ENCODE results near the gene RALGPS1. TPM values are rescaled to one million over a fixed set of nuclear protein-coding genes. Genes with fewer than 3 reads are reported as not detected.

Gene RALGPS1
- total and polyA plus RNA-seq, 3 experiments from 2014 or later = 1.6 to 3.2 (median 2.4) TPM

DNA sequence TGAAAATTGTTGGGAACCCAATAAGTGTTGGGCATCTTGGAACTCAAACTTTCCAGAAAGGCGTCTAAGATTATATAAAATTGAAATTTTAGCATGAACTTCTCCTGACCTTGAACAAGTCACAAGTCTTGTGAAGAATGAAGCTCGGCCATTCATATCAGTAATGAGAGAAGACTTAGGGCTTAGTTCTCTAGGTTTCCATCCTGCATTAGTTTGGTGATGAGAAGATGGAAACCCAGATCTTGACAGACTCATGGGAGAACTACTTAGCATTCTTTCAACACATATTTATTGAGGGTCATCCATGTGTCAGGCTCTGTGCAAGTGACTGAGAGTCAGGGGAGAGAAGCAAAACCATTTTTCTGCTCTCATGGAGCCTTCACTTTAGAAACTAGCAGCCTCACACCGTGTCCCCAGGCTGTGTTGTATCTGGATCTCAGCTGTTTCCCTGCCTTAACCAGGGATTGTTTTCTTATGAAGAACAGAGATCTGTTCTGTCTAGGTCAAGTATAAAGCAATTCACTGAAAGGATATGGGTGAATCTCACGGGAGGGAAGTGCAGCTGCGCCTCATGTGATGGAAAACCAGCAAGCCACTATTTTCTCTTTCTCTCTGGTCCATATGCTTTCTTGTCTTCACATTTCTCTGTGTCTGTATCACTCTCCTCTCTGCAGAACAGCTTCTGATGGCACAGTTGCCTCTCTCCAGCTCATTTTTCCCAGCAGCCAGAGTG lies 353.4 kb downstream of the RALGPS1 start:
- Histone ChIP-seq H3K36me3 (ENCODE audit: insufficient read depth, low read length) (no peaks in the 10 kb centered on the region), H3K27me3 (ENCODE audit: insufficient read depth, low read length, poor library complexity, severe bottlenecking) (no peaks in the 10 kb centered on the region), H3K4me1 (ENCODE audit: insufficient read depth, low read length) (no peaks in the 10 kb centered on the region), H3K9me3 (ENCODE audit: low read length) (no peaks in the 10 kb centered on the region), H3K27ac (ENCODE audit: low read depth, low read length) (no peak overlapping the region), H3K4me3 (ENCODE audit: low read length) (no peak overlapping the region)
- H3K27me3 Mint-ChIP-seq = peaks cover 2 to 7% of the 10 kb centered on the region in 2 donors
- H3K4me3 Mint-ChIP-seq = no peak overlapping the region
- no peak for DNase-seq
- POLR2A ChIA-PET = interaction anchor here (0.6 kb wide), 1 partner anchor 12 kb away, joined by 3 read pairs; no protein-coding TSS in a partner anchor
- CTCF ChIA-PET = no interaction called here
- H3K36me3 Mint-ChIP-seq = no peaks in the 10 kb centered on the region
- no peaks in the 10 kb centered on the region for H3K9me3 Mint-ChIP-seq
- H3K27ac Mint-ChIP-seq = no peak overlapping the region
- no peaks in the 10 kb centered on the region for H3K4me1 Mint-ChIP-seq

DNA sequence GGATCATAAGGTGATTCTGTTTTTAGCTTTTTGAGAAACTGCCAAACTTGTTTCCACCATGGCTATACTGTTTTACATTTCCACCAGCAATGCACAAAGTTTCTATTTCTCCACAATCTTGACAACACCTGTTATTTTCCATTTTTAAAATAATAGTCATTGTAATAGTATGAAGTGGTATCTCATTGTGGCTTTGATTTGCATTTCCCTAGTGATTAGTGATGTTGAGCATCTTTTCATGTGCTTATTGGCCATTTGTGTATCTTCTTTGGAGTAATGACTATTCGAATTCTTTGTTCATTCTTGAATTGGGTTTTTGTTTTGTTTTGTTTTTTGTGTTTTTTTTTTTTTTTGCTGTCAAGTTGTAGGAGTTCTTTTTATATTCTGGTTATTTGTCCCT lies 354.9 kb downstream of the RALGPS1 start:
- Mint-ChIP-seq H3K27me3 (peaks cover 2 to 7% of the 10 kb centered on the region in 2 donors), H3K9me3 (no peaks in the 10 kb centered on the region), H3K4me1 (no peaks in the 10 kb centered on the region), H3K27ac (no peak overlapping the region), H3K36me3 (no peaks in the 10 kb centered on the region), H3K4me3 (no peak overlapping the region)
- POLR2A ChIA-PET = no interaction called here
- Histone ChIP-seq H3K36me3 (ENCODE audit: insufficient read depth, low read length) (no peaks in the 10 kb centered on the region), H3K4me1 (ENCODE audit: insufficient read depth, low read length) (no peaks in the 10 kb centered on the region), H3K27me3 (ENCODE audit: insufficient read depth, low read length, poor library complexity, severe bottlenecking) (no peaks in the 10 kb centered on the region), H3K9me3 (ENCODE audit: low read length) (no peaks in the 10 kb centered on the region), H3K4me3 (ENCODE audit: low read length) (no peak overlapping the region), H3K27ac (ENCODE audit: low read depth, low read length) (no peak overlapping the region)
- DNase-seq = no peak
- CTCF ChIA-PET = no interaction called here

Other genes starting within 250 kb of the RALGPS1 start
- gene ZBTB43, start 109.7 kb upstream of the RALGPS1 start, total RNA-seq = 10 to 100 TPM; 21.8 to 22.8 TPM
- gene ZBTB43, start 109.7 kb upstream of the RALGPS1 start, polyA plus RNA-seq = 14.6 TPM
- gene ZBTB34, start 54.1 kb upstream of the RALGPS1 start, total RNA-seq = 1 to 10 TPM; 6.8 to 7.0 TPM
- 1.3 TPM for gene ZBTB34, start 54.1 kb upstream of the RALGPS1 start, polyA plus RNA-seq
- gene ANGPTL2, start 207.9 kb downstream of the RALGPS1 start, total RNA-seq = not detected
- not detected for gene ANGPTL2, start 207.9 kb downstream of the RALGPS1 start, polyA plus RNA-seq

Measured in CD8-positive, alpha-beta memory T cell (primary cell).